CD4-positive, alpha-beta T cell treated with Interleukin-10 for 1 hour (primary cell): ENCODE measurements around the gene KAT7.

Experiments
- DNase-seq: peaks from one replicate; pipeline ENCODE4 v3.0.0-alpha.2; 2020

The KAT7 gene

GRCh38 chr17:49760932-49761558 lies 27.4 kb upstream of the KAT7 start:
- DNase-seq: no peak

DNA sequence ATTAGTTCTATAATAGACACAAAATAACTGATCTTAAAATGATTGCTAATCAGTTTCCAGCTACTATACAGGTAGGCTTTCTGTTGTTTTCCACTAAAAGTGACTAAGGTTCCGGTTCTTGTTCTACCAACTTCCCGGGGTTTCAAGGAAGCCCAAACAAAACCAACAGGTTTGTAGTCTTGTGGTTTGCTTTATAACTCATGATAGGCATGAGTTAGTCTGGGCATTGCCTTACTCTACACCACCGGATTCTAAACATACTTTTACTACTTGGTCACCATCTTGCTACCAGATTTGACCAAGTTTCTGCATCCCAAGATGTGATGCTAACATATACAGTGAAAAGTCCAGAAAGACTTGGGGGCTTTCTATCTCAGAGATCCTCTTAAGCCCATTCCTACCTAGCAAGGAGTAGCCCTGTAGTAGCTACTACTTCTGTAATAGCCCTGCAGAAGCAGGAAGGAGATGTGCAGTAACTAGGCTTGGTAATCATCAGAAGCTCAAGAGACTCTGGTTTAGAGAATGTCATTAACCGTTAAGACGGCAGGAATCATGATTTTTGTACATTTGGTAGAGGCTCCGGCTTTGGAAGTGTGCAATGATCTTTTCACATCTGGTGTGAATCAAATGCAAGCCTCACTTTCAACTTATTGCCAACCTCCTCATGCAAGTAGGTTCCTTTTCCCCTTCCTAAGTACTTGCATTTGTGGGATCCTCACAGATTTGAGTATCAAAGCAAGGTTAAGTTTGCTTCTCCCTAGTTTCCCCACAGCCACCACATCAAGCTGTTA lies 26.1 kb upstream of the KAT7 start:
- DNase-seq: no peak

DNA sequence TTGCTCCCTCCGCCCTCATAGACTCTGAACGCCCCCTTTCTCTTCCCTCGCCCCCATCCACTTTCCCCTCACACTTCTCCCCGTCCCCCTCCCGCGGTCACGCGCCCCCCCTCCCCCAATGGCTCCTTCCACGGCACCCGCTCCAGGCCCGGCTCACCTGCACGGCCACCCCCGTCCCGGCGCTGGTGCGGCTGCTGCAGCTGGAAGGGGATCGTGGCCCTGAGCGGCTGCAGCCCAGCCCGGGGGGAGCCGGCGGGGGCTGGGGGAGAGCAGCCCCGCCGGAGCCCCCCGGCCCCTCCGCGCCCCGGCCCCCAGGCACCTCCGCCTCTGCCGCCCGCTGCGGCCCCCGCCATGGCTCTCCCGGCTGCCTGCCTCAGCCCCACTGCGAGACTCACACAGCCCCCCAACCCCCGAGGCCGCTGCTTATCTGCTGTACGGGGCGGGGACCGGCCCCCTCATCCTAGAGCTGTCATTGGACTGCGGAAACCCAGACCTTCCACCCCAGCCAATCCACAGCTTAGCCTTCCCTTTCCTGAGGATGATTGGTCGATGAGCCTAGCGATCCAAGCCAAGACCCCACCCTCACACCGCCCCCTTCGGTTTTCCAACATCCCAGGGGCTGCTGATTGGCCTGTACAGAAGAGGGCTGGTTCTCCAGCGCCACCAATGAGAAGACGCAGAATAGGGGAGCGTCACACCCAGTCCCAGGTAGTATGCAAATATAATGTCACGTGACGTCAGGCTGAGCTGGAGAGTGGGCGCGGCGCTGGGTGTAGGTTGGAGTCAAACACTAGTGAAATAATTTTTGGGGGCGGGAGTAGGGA lies 24.5 kb upstream of the KAT7 start, which contains the start of gene FAM117A:
Gene FAM117A (minus strand): TSS at position 397 of the 824 bp plus-strand sequence. CDS start 44 bp downstream, at position 353.
- peak; percentile 99 for DNase-seq

DNA sequence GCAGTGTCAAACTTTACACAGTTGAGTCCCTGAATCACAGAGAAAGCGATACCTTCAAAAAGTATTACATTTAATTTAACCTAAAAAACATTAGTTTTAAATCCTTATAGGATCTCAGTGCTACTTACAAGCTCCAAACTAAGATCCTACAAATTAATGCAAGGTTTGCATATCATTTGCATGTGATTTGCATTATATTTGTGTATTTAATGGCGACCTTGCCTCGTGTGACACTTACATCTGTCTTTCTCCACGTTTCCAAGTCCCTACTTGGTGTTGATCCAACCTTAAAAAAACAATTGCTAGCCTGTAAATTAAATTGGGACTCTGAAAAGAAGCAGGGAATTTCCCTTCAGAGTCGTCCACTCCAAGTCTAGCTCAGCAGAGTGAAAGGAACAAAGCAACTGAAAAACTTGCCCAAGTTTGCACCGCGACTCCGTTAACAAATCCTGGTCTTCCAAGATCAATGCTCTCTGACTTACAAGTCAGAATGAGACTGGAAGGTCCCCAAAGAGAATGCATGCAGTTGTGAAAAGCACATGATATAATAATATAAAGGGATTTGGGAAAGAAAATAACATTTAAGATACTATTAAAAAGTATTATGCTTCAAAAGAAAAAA lies 23.8 kb upstream of the KAT7 start:
- DNase-seq: no peak

GRCh38 chr17:49766918-49767530 lies 21.5 kb upstream of the KAT7 start:
- DNase-seq: no peak

DNA sequence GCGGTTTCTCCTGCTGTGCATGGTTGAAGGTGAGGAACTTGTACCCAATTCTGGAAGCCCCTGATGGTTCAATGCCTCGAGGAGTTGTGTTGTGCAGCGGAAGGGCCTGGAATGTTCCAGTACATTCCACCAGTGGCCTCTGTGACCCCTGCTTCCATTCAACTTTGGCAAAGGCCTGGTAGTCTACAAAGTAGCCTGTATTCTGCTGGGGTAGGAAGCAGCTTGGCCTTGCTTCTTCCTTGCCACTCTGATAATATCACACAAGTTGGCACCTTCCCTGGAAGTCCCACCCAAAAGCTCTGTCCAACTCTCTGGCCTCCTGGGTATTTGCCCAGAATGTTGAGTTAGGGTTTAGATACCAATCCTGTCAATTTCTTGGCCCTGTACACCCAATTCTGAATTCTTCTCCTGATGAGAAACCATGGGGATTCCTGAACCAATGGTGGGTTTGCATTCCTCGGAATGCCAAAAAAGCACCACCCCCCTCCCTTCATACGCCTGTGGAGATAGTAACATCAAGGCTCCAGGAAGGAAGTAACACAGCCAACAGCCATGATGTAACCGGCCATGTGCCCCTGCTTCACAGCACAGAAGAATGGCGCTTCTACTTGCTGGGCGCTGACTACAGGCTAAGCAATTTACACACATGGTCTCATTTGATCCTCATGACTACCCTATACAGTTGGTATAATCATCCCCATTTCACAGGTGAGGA lies 12.8 kb upstream of the KAT7 start:
- no peak for DNase-seq

DNA sequence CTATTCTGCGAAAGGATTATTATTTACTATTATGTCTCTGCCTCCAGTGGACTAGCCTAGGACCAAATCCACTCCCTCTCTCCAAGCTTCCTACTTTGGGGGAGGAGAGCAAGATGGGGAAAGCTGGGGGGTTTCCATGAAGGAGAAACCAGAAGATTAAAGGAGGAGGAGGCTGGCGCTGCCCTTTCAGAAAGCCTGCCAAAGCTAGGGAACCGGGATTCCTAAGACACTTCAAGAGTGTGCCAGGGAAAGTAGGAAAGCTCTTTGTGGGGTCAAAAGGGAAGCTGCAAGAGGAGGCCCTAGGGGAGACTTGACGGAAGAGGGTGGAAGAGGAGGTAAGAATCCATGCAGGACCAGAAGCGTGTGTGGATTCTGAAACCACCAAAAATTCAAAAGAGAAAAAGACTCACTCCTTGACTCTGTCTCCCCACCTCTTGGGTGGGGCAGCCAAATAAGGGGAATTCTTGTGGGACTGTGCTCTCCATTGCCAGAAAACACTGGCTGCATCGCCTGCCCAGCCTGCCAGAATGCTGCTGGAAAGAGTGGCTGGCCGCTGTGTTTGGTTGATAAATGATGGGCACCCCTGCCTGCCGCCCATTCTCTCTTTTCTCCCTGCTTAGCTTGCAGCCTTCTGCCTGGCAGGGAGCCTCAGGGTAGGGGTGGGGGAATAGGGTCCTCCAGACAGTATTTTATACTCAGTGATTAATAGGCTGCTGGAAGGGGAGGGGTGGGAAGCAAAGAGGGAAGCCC lies 11.8 kb upstream of the KAT7 start:
- DNase-seq: no peak

- DNase-seq: no peak
These were observed 10.9 kb upstream of the KAT7 start for GRCh38 chr17:49777563-49777962.

DNA sequence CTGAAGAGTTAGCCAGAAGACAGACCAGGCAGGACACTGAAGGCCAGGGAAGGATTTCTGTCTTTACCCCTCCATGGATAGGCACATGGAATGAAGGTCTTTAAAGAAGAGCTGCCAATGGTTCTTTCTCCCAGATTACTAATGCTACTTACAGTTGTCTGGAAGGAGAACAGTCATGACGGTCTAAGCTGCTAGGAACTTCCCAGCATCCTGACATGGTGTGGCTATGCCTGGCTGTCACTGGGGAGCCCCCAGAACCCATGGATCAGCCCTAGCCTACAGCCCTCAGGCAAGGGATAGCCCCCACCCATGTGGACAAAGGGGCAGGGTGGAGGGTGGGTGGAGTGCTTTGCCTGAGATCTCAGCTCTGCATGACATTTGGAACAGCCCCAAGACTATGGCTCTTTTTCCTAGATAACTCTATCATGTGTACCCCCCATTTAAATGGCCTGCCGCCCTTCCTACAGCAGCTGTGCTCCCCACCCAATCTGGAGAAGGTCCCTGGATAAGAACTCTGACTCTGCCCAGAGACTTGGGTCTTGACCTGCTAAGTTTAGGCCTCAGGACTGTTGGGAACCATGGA lies 9.2 kb upstream of the KAT7 start:
- no peak for DNase-seq

DNA sequence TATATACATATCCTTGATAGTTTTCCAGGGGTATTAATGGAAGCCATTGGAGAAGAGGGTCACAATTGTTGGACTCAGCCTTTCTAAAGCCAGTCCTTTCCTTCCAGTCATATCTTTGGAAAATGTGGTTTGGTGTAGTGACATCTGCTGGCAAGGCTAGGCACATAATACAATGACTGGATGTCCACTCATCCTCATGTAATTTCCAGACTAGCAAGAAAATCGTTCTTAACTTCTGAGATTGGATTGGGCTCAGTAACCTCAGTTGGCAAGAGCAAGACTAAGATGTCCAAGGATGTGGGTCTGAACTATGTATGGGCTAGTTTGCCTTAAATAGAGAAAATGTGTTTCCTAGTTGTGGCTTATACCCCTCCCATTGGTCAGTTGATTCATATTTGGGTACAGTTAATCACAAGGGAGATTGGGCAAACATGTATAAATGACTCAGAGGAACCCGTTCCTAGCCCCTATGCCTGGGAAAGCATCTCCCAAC lies 8.7 kb upstream of the KAT7 start:
- DNase-seq: peak; percentile 61

GRCh38 chr17:49783071-49783715 lies 5.3 kb upstream of the KAT7 start:
- no peak for DNase-seq

- DNase-seq: no peak
These were observed 4.7 kb upstream of the KAT7 start for GRCh38 chr17:49783791-49784190.

- DNase-seq: no peak
These were observed 3.8 kb upstream of the KAT7 start for GRCh38 chr17:49784636-49785035.

- DNase-seq: no peak
These were observed 500 bp upstream of the KAT7 start for GRCh38 chr17:49787884-49788477.

DNA sequence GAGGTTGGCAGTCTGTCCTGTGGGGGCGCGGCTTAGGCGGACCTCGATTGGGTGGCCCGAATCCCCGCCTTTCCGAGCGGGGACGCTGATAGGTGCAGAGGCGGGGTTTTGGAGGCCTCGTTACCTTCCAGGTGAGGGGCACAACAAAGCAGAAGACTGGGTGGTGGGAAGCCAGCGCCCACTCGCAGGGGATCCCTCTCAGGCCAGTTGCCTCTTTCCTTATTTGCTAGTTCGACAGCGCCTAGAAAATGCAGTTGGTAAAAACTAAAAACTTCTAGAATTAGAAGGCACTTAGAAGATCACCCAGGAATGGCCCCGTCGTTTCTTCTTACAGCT lies 730 bp downstream of the KAT7 start:
- DNase-seq: no peak

DNA sequence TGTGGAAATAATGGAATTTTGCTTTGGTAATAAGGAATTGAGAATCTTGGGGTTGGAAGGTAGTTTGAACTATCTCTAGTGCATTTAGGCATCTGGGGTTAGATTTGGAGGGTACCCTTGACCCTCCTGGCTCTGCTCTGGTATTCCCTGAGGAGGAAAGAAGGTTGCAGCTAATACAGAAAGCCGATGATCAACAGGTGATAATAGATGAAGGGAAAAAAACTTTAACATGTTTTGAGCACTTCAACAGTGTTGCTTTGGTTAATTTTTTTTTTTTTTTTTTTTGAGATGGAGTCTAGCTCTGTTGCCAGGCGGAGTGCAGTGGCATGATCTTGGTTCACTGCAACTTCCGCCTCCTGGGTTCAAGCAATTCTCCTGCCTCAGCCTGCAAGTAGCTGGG lies 4.8 kb downstream of the KAT7 start:
- no peak for DNase-seq

- DNase-seq: no peak
These were observed 6.9 kb downstream of the KAT7 start for GRCh38 chr17:49795372-49795771.

- DNase-seq: no peak
These were observed 9.7 kb downstream of the KAT7 start for GRCh38 chr17:49798182-49798581.

DNA sequence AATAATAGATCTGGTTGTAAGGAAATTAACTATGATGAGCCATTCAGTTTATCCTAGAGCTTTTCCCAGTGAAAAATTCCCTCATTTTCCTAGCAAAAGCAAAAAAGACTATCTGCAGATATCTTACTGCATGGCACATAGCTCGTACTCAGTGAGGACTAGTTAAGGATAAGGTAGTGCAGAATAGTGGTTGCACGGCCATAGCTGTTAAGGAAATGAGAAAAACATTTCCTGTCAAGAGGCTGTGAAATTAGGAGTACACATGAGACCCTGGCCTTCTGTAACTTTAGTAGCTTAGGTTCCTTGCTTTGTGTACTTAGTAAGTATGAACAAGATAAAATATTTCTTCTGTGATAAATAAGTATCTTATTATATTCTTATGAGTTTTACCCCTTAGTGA lies 10.3 kb downstream of the KAT7 start:
- DNase-seq: no peak

- DNase-seq: no peak
These were observed 20.6 kb downstream of the KAT7 start for GRCh38 chr17:49809056-49809455.
